Breast epithelium (tissue), 3 donors: ENCODE measurements around the gene PRIM1.

Experiments
- POLR2A ChIP-seq: fragments of 450-650 bp; IDR thresholded peaks from one replicate; pipeline ENCODE4 v1.6.1; 2016; ENCODE audit warnings: antibody characterized with exemption, mild to moderate bottlenecking, moderate library complexity
- POLR2AphosphoS5 ChIP-seq, 3 donors: sonication (generic); formaldehyde crosslinking; IDR thresholded peaks; one replicate each; pipeline ENCODE4 v1.6.1; 2017; ENCODE audit warnings: antibody characterized with exemption in 3 of 3
- TF ChIP-seq, protein P1 (sequence below), 3 donors: fragments of 450-650 bp; IDR thresholded peaks; one replicate each; pipeline ENCODE4 v1.5.1; 2016 to 2017; ENCODE audit warnings: antibody characterized with exemption in 3 of 3, mild to moderate bottlenecking in 3 of 3, moderate library complexity in 3 of 3

- TF ChIP-seq, protein P1, sequence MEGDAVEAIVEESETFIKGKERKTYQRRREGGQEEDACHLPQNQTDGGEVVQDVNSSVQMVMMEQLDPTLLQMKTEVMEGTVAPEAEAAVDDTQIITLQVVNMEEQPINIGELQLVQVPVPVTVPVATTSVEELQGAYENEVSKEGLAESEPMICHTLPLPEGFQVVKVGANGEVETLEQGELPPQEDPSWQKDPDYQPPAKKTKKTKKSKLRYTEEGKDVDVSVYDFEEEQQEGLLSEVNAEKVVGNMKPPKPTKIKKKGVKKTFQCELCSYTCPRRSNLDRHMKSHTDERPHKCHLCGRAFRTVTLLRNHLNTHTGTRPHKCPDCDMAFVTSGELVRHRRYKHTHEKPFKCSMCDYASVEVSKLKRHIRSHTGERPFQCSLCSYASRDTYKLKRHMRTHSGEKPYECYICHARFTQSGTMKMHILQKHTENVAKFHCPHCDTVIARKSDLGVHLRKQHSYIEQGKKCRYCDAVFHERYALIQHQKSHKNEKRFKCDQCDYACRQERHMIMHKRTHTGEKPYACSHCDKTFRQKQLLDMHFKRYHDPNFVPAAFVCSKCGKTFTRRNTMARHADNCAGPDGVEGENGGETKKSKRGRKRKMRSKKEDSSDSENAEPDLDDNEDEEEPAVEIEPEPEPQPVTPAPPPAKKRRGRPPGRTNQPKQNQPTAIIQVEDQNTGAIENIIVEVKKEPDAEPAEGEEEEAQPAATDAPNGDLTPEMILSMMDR (IDR thresholded peaks at IDR 0.05), result no peak
- TF ChIP-seq POLR2AphosphoS5 (IDR thresholded peaks at IDR 0.05) (peak in 1 of 3 donors; percentile 28), POLR2A (no peak)
Measured at GRCh38 chr12:56687223-56688128, 64.6 kb downstream of the PRIM1 start.
